HG03565 (cell line): Measurements from ENCODE around the gene ATMIN.
A peak's percentile ranks its signal among the peaks of the same experiment; 100 is the strongest.

Experiments
- ATAC-seq: cut with Tn5 transposase; IDR thresholded peaks from one replicate; pipeline ENCODE4 v1.9.1; 2021; ENCODE audit warnings: mild to moderate bottlenecking, moderate library complexity; ENCODE audit not compliant: unreplicated experiment

ATMIN gene

GRCh38 chr16:81035398-81035974 is at the start of gene ATMIN:
ATMIN (plus strand) TSS chr16:81035842; CDS start chr16:81035871, 29 bp downstream.
- ATAC-seq: peak; percentile 89

- ATAC-seq: no peak
Observed at GRCh38 chr16:80986557-80986956, 49.1 kb upstream of the ATMIN start.

GRCh38 chr16:80988756-80989155 is 46.9 kb upstream of the ATMIN start:
- no peak for ATAC-seq

- no peak for ATAC-seq
Observed at GRCh38 chr16:80989801-80990200, 45.8 kb upstream of the ATMIN start.

- no peak for ATAC-seq
Observed at GRCh38 chr16:80990577-80990976, 45.1 kb upstream of the ATMIN start.

- no peak for ATAC-seq
Observed at GRCh38 chr16:80990978-80991377, 44.7 kb upstream of the ATMIN start.

- ATAC-seq: no peak
Observed at GRCh38 chr16:80991792-80992430, 43.7 kb upstream of the ATMIN start.

- ATAC-seq: no peak
Observed at GRCh38 chr16:80992676-80993293, 42.9 kb upstream of the ATMIN start.

- no peak for ATAC-seq
Observed at GRCh38 chr16:80993307-80993706, 42.3 kb upstream of the ATMIN start.

GRCh38 chr16:80993834-80994233 is 41.8 kb upstream of the ATMIN start:
- ATAC-seq: no peak

GRCh38 chr16:80994451-80994850 is 41.2 kb upstream of the ATMIN start:
- no peak for ATAC-seq

- ATAC-seq: no peak
Observed at GRCh38 chr16:80996688-80997138, 38.9 kb upstream of the ATMIN start.

- peak; percentile 47 for ATAC-seq
Observed at GRCh38 chr16:80997139-80997798, 38.4 kb upstream of the ATMIN start.

GRCh38 chr16:80997964-80998620 is 37.5 kb upstream of the ATMIN start:
- ATAC-seq: no peak

GRCh38 chr16:81000873-81001272 is 34.8 kb upstream of the ATMIN start:
- no peak for ATAC-seq

- no peak for ATAC-seq
Observed at GRCh38 chr16:81001330-81001729, 34.3 kb upstream of the ATMIN start.

- no peak for ATAC-seq
Observed at GRCh38 chr16:81003064-81003463, 32.6 kb upstream of the ATMIN start.

GRCh38 chr16:81003610-81004460 is 31.8 kb upstream of the ATMIN start:
- ATAC-seq: no peak

GRCh38 chr16:81004646-81005353 is 30.8 kb upstream of the ATMIN start:
- no peak for ATAC-seq
